Mesodermal cell (in vitro differentiated cells): Measurements from ENCODE around the gene DEAF1.

ENCODE experiments used
- H3K27ac ChIP-seq: 2 replicates; pipeline ENCODE4 v1.7.0; 2013; ENCODE audit warnings: mild to moderate bottlenecking, low read depth, low read length, moderate library complexity; ENCODE audit not compliant: severe bottlenecking
- H3K36me3 ChIP-seq: 2 replicates; pipeline ENCODE4 v1.7.1; 2013; ENCODE audit warnings: mild to moderate bottlenecking, low read length, moderate library complexity; ENCODE audit not compliant: control insufficient read depth, insufficient read depth
- H3K4me1 ChIP-seq: one replicate; pipeline ENCODE4 v1.7.1; 2013; ENCODE audit warnings: mild to moderate bottlenecking, low read length; ENCODE audit not compliant: insufficient read depth, control insufficient read depth, poor library complexity, severe bottlenecking
- H3K4me3 ChIP-seq: 2 replicates; pipeline ENCODE4 v1.7.0; 2013; ENCODE audit warnings: low read length, control low read depth, mild to moderate bottlenecking; ENCODE audit not compliant: insufficient read depth, poor library complexity, severe bottlenecking; ENCODE audit errors: extremely low read depth
- H3K9me3 ChIP-seq: 2 replicates; pipeline ENCODE4 v1.7.1; 2013; ENCODE audit warnings: mild to moderate bottlenecking, low read length, moderate library complexity; ENCODE audit not compliant: control insufficient read depth
- WGBS, 2 experiments: methylation state at CpG; one replicate each; pipeline ENCODE4 v1.1.5; 2013; ENCODE audit warnings: missing lambda C conversion rate in 2 of 2; ENCODE audit not compliant: insufficient coverage in 2 of 2; 5-methylcytosine and 5-hydroxymethylcytosine counted together

Gene DEAF1

DNA sequence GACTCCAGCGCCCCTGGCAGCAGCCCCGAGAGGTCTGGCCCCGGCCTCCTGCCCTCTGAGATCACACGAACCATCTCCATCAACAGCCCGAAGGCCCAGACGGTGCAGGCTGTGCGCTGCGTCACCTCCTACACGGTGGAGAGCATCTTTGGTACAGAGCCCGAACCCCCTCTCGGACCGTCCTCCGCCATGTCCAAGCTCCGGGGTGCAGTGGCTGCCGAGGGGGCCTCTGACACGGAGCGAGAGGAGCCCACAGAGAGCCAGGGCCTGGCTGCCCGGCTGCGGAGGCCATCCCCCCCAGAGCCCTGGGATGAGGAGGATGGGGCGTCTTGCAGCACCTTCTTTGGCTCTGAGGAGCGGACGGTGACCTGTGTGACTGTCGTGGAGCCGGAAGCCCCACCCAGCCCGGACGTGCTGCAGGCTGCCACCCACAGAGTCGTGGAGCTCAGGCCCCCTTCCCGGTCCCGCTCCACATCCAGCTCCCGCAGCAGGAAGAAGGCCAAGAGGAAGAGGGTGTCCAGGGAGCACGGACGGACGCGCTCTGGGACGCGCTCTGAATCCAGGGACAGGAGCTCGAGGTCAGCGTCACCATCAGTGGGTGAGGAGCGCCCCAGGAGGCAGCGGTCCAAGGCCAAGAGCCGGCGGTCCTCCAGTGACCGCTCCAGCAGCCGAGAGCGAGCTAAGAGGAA lies 86.9 kb downstream of the DEAF1 start:
- Histone ChIP-seq H3K4me3 (no peak overlapping the region), H3K36me3 (peaks cover 97% of the 10 kb centered on the region), H3K27ac (no peak overlapping the region), H3K9me3 (no peaks in the 10 kb centered on the region), H3K4me1 (peaks cover 3% of the 10 kb centered on the region)
- 96% methylated on average over 27 to 45 of the region's 45 CpGs for WGBS, 2 experiments

- Histone ChIP-seq H3K9me3 (no peaks in the 10 kb centered on the region), H3K27ac (no peak overlapping the region), H3K36me3 (peaks cover 97% of the 10 kb centered on the region), H3K4me1 (no peaks in the 10 kb centered on the region), H3K4me3 (no peak overlapping the region)
- 97 to 98% methylated on average over 27 to 34 of the region's 35 CpGs for WGBS, 2 experiments
Observed at GRCh38 chr11:607020-607780, 87.8 kb downstream of the DEAF1 start.

DNA sequence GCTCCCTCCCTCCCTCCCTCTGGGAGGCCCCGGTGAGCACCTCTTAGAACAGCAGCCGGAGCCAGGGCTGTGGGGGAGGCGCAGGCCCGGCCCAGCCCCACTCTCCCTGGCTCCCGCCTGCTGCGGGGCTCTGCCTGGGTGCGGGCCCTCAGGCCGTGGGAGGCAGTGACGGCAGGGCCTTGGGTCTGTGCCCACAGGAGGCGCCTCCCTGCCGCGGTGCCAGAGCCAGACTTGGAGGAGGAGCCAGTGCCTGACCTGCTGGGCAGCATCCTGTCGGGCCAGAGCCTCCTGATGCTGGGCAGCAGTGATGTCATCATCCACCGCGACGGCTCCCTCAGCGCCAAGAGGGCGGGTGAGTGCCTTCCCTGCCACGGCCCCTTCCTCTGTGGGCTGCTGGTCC lies 88.8 kb downstream of the DEAF1 start:
- peaks cover 98% of the 10 kb centered on the region for H3K36me3 ChIP-seq
- H3K4me3 ChIP-seq, result no peak overlapping the region
- no peaks in the 10 kb centered on the region for H3K9me3 ChIP-seq
- H3K4me1 ChIP-seq, result no peaks in the 10 kb centered on the region
- 92 to 94% methylated on average over 14 to 19 of the region's 19 CpGs for WGBS, 2 experiments
- H3K27ac ChIP-seq, result no peak overlapping the region

DNA sequence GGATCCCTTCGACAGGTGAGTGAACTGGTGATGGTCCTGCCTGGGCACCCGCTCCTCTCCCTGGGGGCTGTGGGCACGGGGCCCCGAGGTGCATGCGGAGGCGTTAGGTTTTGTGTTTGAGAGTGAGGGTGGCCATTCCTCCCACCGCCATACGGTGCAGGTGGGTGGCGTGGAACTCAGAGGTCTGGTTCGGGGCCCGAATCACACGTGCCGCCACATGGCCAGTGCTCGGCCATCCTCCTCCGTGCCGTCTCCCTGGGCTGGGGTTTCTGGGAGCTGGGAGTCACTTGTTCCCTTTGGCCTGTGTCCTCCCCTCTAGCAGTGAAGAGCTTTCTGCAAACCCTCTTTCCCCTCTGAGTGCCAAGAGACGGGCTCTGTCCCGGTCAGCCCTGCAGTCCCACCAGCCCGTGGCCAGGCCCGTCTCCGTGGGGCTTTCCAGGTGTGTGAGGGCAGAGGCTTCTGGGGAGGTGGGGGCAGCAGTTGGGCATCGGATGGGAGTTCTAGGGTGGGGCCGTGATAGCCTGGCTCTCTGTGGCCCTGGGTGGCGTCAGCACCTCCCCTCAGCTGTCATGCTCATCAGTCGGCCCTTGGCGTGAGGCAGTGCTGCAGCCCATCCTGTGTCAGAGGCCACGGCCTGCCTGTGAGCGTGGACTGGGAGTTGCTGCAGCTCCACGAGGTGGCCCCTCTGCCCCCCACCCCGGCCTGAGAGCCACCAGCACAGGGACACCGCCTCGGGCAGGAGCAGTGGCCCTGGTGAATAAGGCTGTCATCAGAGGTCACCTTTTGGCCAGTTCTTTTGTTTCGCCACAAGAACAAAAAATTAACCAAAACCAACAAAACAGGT lies 89.5 kb downstream of the DEAF1 start:
- Histone ChIP-seq H3K27ac (no peak overlapping the region), H3K4me1 (no peaks in the 10 kb centered on the region), H3K4me3 (no peak overlapping the region), H3K9me3 (no peaks in the 10 kb centered on the region), H3K36me3 (peaks cover 95% of the 10 kb centered on the region)
- 96 to 98% methylated on average over 20 to 29 of the region's 33 CpGs for WGBS, 2 experiments

DNA sequence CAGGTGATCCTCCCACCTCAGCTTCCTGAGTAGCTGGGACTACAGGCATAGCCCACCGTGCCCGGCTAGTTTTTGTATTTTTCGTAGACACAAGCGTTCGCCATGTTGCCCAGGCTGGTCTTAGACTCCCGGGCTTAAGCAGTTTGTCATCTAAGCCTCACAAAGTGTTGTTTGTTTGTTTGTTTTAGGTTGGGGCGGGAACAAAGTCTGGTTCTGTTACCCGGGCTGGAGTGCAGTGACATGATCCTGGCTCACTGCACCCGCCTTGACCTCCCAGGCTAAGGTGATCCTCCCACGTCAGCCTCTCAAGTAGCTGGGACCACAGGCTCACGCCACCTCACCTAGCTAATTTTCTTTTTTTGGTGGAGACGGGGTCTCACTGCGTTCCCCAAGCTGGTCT lies 91.9 kb downstream of the DEAF1 start:
- H3K27ac ChIP-seq, result no peak overlapping the region
- H3K36me3 ChIP-seq, result peaks cover 92% of the 10 kb centered on the region
- no peaks in the 10 kb centered on the region for H3K4me1 ChIP-seq
- 95 to 98% methylated on average over 10 to 11 of the region's 13 CpGs for WGBS, 2 experiments
- no peaks in the 10 kb centered on the region for H3K9me3 ChIP-seq
- H3K4me3 ChIP-seq, result no peak overlapping the region

DNA sequence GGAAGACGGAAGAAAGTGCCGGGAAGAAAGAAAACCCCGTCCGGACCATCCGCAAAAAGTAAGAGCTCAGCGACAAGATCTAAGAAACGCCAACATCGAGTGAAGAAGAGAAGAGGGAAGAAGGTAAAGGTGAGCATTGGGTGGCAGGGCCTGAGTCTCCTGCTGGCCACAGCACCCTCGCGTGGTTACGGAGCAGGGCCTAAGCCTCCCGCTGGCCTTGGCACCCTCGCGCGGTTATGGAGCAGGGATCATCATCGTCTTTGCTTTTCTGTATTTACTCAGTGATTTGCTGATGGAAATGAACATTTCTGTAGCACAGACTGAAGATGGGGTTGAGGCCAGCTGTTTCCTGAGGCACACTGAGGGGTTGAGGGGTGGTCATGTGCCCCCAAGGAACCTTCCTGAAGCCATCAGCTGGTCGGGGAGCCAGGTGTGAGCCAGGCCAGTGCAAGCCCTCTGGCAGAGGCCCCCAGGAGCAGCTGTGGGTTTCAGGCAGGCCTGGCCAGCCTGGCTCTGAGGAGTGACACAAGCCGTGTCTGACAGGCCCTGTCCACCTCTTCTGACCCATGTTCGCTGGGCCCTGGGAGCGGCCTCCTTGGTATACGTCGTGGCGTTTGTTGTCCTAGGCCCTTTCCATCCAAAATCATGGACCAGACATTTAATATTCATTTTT lies 93.3 kb downstream of the DEAF1 start:
- H3K36me3 ChIP-seq, result peaks cover 90% of the 10 kb centered on the region
- H3K27ac ChIP-seq, result no peak overlapping the region
- no peaks in the 10 kb centered on the region for H3K4me1 ChIP-seq
- no peaks in the 10 kb centered on the region for H3K9me3 ChIP-seq
- no peak overlapping the region for H3K4me3 ChIP-seq
- 94 to 98% methylated on average over 12 to 23 of the region's 23 CpGs for WGBS, 2 experiments

- no peaks in the 10 kb centered on the region for H3K9me3 ChIP-seq
- no peaks in the 10 kb centered on the region for H3K4me1 ChIP-seq
- H3K4me3 ChIP-seq, result no peak overlapping the region
- H3K36me3 ChIP-seq, result peaks cover 92% of the 10 kb centered on the region
- H3K27ac ChIP-seq, result no peak overlapping the region
- 95 to 96% methylated on average over 23 to 27 of the region's 30 CpGs for WGBS, 2 experiments
Observed at GRCh38 chr11:598005-598680, 96.9 kb downstream of the DEAF1 start.

DNA sequence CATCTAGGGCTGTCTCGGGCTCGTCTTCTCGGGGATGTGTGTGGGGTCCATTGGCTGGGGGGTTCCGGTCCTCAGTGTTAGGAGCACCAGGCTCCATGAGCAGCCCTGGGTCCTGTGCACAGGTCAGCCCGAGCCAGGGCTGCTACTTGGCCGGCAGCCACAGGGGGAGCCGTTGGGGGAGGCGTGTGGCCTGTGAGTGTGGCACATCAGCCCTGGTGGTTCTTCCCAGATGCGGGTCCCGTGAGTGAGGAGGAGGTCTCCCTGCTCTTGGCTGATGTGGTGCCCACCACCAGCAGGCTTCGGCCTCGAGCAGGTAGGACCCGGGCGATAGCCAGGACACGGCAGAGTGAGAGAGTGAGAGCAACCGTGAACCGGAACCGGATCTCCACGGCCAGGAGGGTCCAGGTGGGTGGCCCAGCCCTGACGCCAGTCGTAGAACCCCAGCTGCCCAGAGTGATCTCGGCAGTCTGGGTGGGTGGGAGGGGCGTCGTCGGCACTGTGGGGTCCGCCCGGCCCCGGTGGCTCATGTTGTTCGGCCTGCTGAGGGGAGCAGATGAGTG lies 97.8 kb downstream of the DEAF1 start:
- no peaks in the 10 kb centered on the region for H3K4me1 ChIP-seq
- peaks cover 92% of the 10 kb centered on the region for H3K36me3 ChIP-seq
- 96 to 97% methylated on average over 23 to 29 of the region's 29 CpGs for WGBS, 2 experiments
- no peak overlapping the region for H3K4me3 ChIP-seq
- no peak overlapping the region for H3K27ac ChIP-seq
- no peaks in the 10 kb centered on the region for H3K9me3 ChIP-seq

GRCh38 chr11:596374-596773 lies 98.6 kb downstream of the DEAF1 start:
- H3K4me1 ChIP-seq, result no peaks in the 10 kb centered on the region
- no peaks in the 10 kb centered on the region for H3K9me3 ChIP-seq
- WGBS, 2 experiments, result 99 to 100% methylated on average over 7 to 10 of the region's 10 CpGs
- peaks cover 91% of the 10 kb centered on the region for H3K36me3 ChIP-seq
- no peak overlapping the region for H3K27ac ChIP-seq
- H3K4me3 ChIP-seq, result no peak overlapping the region

GRCh38 chr11:595400-595799 lies 99.6 kb downstream of the DEAF1 start:
- WGBS, 2 experiments, result 98% methylated on average over 10 of the region's 10 CpGs
- H3K36me3 ChIP-seq, result peaks cover 93% of the 10 kb centered on the region
- H3K4me3 ChIP-seq, result no peak overlapping the region
- no peaks in the 10 kb centered on the region for H3K9me3 ChIP-seq
- H3K27ac ChIP-seq, result no peak overlapping the region
- no peaks in the 10 kb centered on the region for H3K4me1 ChIP-seq
